Gastroesophageal sphincter (tissue), 3 donors: ENCODE data around the gene MCM3AP.

Experiments used
- CTCF ChIP-seq, 4 experiments: fragments of 200-600 bp in 2 of 4; fragments of 450-650 bp in 2 of 4; sonication (generic) in 1 of 4; IDR thresholded peaks; one replicate each; pipeline ENCODE4 v1.5.1; 2017 to 2019; ENCODE audit warnings: antibody characterized with exemption in 4 of 4, mild to moderate bottlenecking in 2 of 4, moderate library complexity in 2 of 4
- POLR2AphosphoS5 ChIP-seq: sonication (generic); formaldehyde crosslinking; IDR thresholded peaks from one replicate; pipeline ENCODE4 v1.6.1; 2017; ENCODE audit warnings: antibody characterized with exemption

- TF ChIP-seq CTCF (IDR thresholded peaks at IDR 0.05) = no peak
- no peak for TF ChIP-seq POLR2AphosphoS5
These were observed 42.1 kb downstream of the MCM3AP start for GRCh38 chr21:46243325-46243724.
